ENCODE data around the gene THAP10.
A peak's percentile ranks its signal among the peaks of the same experiment; 100 is the strongest.

Gene THAP10

DNA sequence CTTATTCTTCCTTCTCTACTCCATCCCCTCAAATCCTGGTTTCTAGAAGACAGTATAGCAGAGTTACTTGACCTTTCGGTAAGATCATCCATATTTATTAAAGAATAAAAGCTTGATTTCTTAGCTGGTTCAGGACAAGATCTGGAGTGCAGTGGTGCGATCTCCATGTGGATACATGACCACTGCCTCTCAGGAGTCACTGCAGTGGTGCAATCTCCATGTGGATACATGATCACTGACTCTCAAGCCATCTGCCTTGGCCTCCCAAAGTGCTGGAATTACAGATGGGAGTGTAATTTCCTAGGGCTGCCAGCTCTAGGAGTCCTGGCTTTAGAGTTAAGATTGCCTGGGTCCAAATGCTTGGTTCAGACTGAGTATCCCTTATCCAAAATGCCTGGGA is 54.8 kb downstream of the THAP10 start:
- Mint-ChIP-seq H3K27me3 (ENCODE audit: low read depth) (peaks cover 3% of the 10 kb centered on the region), H3K27ac (no peak overlapping the region), H3K9me3 (no peaks in the 10 kb centered on the region), H3K4me1 (peaks cover 31% of the 10 kb centered on the region), H3K36me3 (ENCODE audit: low read depth) (peaks cover 61% of the 10 kb centered on the region), H3K4me3 (no peak overlapping the region)
- TF ChIP-seq, protein P1, sequence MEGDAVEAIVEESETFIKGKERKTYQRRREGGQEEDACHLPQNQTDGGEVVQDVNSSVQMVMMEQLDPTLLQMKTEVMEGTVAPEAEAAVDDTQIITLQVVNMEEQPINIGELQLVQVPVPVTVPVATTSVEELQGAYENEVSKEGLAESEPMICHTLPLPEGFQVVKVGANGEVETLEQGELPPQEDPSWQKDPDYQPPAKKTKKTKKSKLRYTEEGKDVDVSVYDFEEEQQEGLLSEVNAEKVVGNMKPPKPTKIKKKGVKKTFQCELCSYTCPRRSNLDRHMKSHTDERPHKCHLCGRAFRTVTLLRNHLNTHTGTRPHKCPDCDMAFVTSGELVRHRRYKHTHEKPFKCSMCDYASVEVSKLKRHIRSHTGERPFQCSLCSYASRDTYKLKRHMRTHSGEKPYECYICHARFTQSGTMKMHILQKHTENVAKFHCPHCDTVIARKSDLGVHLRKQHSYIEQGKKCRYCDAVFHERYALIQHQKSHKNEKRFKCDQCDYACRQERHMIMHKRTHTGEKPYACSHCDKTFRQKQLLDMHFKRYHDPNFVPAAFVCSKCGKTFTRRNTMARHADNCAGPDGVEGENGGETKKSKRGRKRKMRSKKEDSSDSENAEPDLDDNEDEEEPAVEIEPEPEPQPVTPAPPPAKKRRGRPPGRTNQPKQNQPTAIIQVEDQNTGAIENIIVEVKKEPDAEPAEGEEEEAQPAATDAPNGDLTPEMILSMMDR (IDR thresholded peaks at IDR 0.05; ENCODE audit: unreplicated experiment in 3 of 3) = no peak

DNA sequence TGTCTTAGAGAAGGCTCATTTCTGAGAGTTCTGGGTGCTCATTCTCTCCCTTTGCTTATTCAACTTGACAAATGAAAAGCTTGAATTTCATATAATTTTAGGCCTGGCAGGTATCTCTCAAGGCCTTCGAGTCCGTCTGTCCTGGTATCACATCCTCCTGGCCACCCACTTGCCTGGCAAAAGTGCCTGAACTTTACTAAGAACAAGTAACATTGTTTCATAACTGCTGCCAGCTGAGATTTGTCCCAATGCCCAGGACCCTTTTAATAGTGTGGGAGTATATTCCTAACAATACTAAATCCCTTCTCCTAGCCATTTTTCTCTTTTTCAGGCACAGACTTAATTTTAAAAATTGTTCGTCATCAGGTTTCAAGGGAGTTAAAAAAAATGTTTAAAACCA is 56.4 kb downstream of the THAP10 start:
- peaks cover 31% of the 10 kb centered on the region for H3K4me1 Mint-ChIP-seq
- no peaks in the 10 kb centered on the region for H3K9me3 Mint-ChIP-seq
- peaks cover 3% of the 10 kb centered on the region for H3K27me3 Mint-ChIP-seq (ENCODE audit: low read depth)
- H3K27ac Mint-ChIP-seq = peak overlapping the region in 1 of 3 experiments; percentile 88
- H3K36me3 Mint-ChIP-seq (ENCODE audit: low read depth) = peaks cover 63% of the 10 kb centered on the region
- TF ChIP-seq, protein P1 (IDR thresholded peaks at IDR 0.05; ENCODE audit: unreplicated experiment in 3 of 3) = no peak
- H3K4me3 Mint-ChIP-seq = no peak overlapping the region

GRCh38 chr15:70835415-70835814 is 56.8 kb downstream of the THAP10 start:
- TF ChIP-seq, protein P1 (IDR thresholded peaks at IDR 0.05; ENCODE audit: unreplicated experiment in 3 of 3) = no peak
- Mint-ChIP-seq H3K9me3 (no peaks in the 10 kb centered on the region), H3K4me1 (peaks cover 35% of the 10 kb centered on the region), H3K36me3 (ENCODE audit: low read depth) (peaks cover 64% of the 10 kb centered on the region), H3K27me3 (ENCODE audit: low read depth) (peaks cover under 1% of the 10 kb centered on the region), H3K4me3 (no peak overlapping the region), H3K27ac (peak overlapping the region in 1 of 3 experiments; percentile 88)

DNA sequence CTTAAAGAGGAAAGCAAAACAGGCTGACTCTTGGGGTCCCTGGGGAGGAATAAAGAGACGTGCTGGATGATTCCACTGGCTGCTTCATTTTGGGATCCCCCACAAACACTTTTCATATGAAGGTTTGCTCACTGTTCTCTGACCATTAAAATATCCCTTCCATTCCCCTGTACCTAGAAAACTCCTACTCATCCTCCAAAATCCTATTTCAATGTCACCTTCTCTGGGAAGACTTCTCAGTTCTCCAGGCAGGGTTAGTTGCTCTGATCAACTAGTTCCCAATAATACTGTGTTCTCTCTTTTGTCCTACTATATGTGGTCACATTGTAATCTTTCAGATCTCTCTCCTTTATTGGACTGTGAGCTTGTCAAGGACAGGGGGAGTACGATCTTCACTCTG is 57.2 kb downstream of the THAP10 start:
- no peaks in the 10 kb centered on the region for H3K27me3 Mint-ChIP-seq (ENCODE audit: low read depth)
- peaks cover 63% of the 10 kb centered on the region for H3K36me3 Mint-ChIP-seq (ENCODE audit: low read depth)
- TF ChIP-seq, protein P1 (IDR thresholded peaks at IDR 0.05; ENCODE audit: unreplicated experiment in 3 of 3) = no peak
- no peaks in the 10 kb centered on the region for H3K9me3 Mint-ChIP-seq
- peak overlapping the region in 1 of 3 experiments; percentile 88 for H3K27ac Mint-ChIP-seq
- no peak overlapping the region for H3K4me3 Mint-ChIP-seq
- H3K4me1 Mint-ChIP-seq = peaks cover 35% of the 10 kb centered on the region

DNA sequence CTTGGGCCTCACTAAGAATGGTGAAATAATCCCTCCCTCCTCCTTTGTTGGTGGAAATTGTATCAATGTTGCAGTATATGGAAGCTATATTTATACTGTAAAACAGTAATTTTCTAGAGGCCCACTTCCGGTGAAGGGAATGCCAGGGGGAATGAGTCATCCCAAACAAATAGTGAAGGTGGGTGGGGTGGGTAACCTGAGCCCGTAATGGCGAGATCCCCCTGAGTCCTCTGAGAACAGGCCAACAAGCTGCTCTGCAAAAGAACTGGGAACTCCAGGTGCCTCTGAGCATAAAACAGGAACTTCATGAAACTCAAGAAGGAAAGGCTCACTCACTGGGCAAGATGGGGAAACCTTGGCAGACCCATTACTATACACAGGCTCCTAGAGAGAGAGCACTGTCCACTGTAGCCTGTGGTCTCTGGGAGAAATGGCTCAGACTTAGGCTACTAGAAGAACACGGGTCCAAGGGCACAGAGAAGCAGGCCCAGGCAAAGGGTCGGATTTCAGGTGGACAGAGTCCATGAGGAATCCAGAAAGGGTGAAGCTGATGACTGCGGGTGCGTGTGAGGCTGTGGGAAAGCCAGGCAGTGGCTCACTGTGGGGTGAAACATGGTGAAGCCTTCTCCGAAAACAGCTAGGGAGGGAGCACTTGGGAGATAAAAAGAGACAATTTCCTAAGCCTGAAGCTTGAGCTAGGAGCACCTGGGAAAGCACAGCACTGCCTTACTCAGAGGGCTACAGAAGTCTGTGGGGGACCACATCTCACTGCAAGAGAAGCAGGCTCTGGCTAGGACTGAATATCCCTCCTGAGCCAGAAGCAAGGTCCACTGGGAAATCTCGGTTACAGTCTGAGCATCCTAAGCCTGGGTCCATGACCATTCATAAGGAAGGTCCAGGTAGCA is 58.1 kb downstream of the THAP10 start:
- TF ChIP-seq, protein P1 (IDR thresholded peaks at IDR 0.05; ENCODE audit: unreplicated experiment in 3 of 3) = no peak
- Mint-ChIP-seq H3K4me3 (no peak overlapping the region), H3K36me3 (ENCODE audit: low read depth) (peaks cover 59% of the 10 kb centered on the region), H3K27me3 (ENCODE audit: low read depth) (no peaks in the 10 kb centered on the region), H3K27ac (peak overlapping the region; percentile 67 to 88 (median 83)), H3K4me1 (peaks cover 35% of the 10 kb centered on the region), H3K9me3 (no peaks in the 10 kb centered on the region)

- Mint-ChIP-seq H3K4me3 (no peak overlapping the region), H3K27me3 (ENCODE audit: low read depth) (no peaks in the 10 kb centered on the region), H3K36me3 (ENCODE audit: low read depth) (peaks cover 59% of the 10 kb centered on the region), H3K4me1 (peaks cover 35% of the 10 kb centered on the region), H3K9me3 (no peaks in the 10 kb centered on the region), H3K27ac (peak overlapping the region; percentile 67 to 88 (median 83))
- TF ChIP-seq, protein P1 (IDR thresholded peaks at IDR 0.05; ENCODE audit: unreplicated experiment in 3 of 3) = no peak
These were observed 58.8 kb downstream of the THAP10 start for GRCh38 chr15:70833422-70833821.
